Esophagus squamous epithelium (tissue), 5 donors: ENCODE data around the gene GSE1. TPM values are rescaled to one million over a fixed set of nuclear protein-coding genes. Genes with fewer than 3 reads are reported as not detected.
"Not testable (repeated sequence)": the region's sequence is repeated elsewhere in the genome, so short reads cannot be mapped to it uniquely, and the experiment has no call there.

ENCODE experiments used
- DNase-seq: peaks from one replicate; lab custom pipeline; 2025; lab: John Stamatoyannopoulos, UW
- H3K27ac ChIP-seq, 4 donors: fragments of 200-600 bp; sonication (generic); one replicate each; pipeline ENCODE4 v1.5.1; 2016 to 2019; ENCODE audit warnings: mild to moderate bottlenecking in 1 of 4
- H3K27me3 ChIP-seq, 4 donors: fragments of 200-600 bp; sonication (generic); 1 replicate in 3 of 4; 2 replicates in 1 of 4; pipeline versions ENCODE4 v1.5.1 to v1.6.0; 2017 to 2021; ENCODE audit warnings: antibody characterized with exemption in 1 of 4
- H3K36me3 ChIP-seq, 3 donors: fragments of 200-600 bp; sonication (generic); one replicate each; pipeline ENCODE4 v1.5.1; 2016 to 2019
- H3K4me1 ChIP-seq, 3 donors: fragments of 200-600 bp; sonication (generic); one replicate each; pipeline ENCODE4 v1.5.1; 2017 to 2019
- H3K4me3 ChIP-seq, 4 donors: fragments of 200-600 bp; sonication (generic); 1 replicate in 3 of 4; 2 replicates in 1 of 4; pipeline ENCODE4 v1.5.1; 2016 to 2019; ENCODE audit warnings: mild to moderate bottlenecking in 2 of 4, moderate library complexity in 1 of 4
- H3K9me3 ChIP-seq, 3 donors: fragments of 200-600 bp; sonication (generic); one replicate each; pipeline ENCODE4 v1.5.1; 2016 to 2019
- POLR2A ChIP-seq, 4 donors: fragments of 450-650 bp; IDR thresholded peaks; one replicate each; pipeline ENCODE4 v1.6.1; 2017; ENCODE audit warnings: antibody characterized with exemption in 4 of 4, mild to moderate bottlenecking in 4 of 4, moderate library complexity in 3 of 4
- WGBS, 2 donors: methylation state at CpG; one replicate each; pipeline ENCODE4 v1.1.5; 2018; 5-methylcytosine and 5-hydroxymethylcytosine counted together
- intact Hi-C: fragments of 100-400 bp; cut with DNase I; formaldehyde crosslinking; loops from one replicate; pipeline ENCODE4 v1.15.0; 2022
- total RNA-seq, 4 donors: library from RNA; depleted of rRNA; stranded (reverse); fragments of >200 nt; gene quantifications; one replicate each; pipeline ENCODE4 v1.1.0, GENCODE V29; 2016
- TF ChIP-seq, protein P1 (sequence below), 6 experiments: fragments of 450-650 bp in 4 of 6; fragments of 200-600 bp in 2 of 6; sonication (generic) in 2 of 6; IDR thresholded peaks; one replicate each; pipeline ENCODE4 v1.5.1; 2016 to 2019; ENCODE audit warnings: antibody characterized with exemption in 6 of 6, mild to moderate bottlenecking in 4 of 6, moderate library complexity in 4 of 6
- donor health status: DM: yes; HTN: yes; CAD: no.

Gene GSE1
- total RNA-seq, 4 donors from 2014 or later: 24.6 to 33.6 (median 28.9) TPM

DNA sequence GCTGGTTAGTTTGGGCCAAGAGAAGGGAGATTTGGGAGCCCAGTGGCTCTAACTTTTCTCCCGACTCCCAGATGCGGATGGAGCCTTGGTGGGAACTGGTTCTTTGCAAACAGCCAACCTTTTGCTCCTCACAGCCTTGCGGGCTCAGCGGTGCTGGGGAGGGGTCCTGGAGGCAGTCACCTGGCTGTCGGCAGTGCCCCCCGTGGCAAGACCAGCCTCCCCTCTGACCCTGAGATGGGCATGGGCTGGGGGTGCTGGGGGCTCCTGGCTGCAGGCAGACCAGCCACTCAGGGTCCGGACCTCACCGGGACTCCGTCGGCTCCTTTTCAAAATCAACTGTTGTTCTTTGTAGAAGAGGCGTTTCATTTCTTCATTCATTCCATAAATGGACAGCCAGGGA is 21.7 kb upstream of the GSE1 start:
- Histone ChIP-seq H3K27me3 (no peaks in the 10 kb centered on the region), H3K36me3 (no peaks in the 10 kb centered on the region), H3K4me1 (peaks cover 0 to 25% (median 5%) of the 10 kb centered on the region in 3 donors), H3K9me3 (no peaks in the 10 kb centered on the region), H3K4me3 (no peak overlapping the region), H3K27ac (no peak overlapping the region)
- no peak for DNase-seq
- intact Hi-C loops: no loop called here
- 97 to 100% methylated on average over 5 of the region's 11 CpGs for WGBS, 2 donors
- no peak for TF ChIP-seq POLR2A (IDR thresholded peaks at IDR 0.05)
- TF ChIP-seq, protein P1, sequence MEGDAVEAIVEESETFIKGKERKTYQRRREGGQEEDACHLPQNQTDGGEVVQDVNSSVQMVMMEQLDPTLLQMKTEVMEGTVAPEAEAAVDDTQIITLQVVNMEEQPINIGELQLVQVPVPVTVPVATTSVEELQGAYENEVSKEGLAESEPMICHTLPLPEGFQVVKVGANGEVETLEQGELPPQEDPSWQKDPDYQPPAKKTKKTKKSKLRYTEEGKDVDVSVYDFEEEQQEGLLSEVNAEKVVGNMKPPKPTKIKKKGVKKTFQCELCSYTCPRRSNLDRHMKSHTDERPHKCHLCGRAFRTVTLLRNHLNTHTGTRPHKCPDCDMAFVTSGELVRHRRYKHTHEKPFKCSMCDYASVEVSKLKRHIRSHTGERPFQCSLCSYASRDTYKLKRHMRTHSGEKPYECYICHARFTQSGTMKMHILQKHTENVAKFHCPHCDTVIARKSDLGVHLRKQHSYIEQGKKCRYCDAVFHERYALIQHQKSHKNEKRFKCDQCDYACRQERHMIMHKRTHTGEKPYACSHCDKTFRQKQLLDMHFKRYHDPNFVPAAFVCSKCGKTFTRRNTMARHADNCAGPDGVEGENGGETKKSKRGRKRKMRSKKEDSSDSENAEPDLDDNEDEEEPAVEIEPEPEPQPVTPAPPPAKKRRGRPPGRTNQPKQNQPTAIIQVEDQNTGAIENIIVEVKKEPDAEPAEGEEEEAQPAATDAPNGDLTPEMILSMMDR (IDR thresholded peaks at IDR 0.05): no peak

DNA sequence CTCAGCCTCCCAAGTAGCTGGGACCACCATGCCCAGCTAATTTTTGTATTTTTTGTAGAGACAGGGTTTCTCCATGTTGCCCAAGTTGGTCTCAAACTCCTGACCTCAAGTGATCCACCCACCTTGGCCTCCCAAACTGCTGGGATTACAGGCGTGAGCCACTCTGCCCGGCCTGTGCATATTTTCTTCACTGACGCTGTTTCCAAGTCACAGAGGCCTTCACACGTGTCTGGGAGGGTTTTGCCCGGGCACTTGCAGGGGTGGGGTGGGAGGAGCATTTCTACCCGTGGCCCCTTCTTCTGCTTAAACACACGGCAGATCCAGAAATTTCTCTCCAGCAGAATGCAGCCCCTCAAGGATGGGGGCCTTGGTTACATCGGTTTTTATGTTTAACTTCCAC is 20.8 kb upstream of the GSE1 start:
- H3K27ac ChIP-seq, H3K4me3 ChIP-seq, intact Hi-C loops, H3K36me3 ChIP-seq, DNase-seq, H3K27me3 ChIP-seq, H3K9me3 ChIP-seq: not testable (repeated sequence)
- peaks cover 0 to 18% (median 0%) of the 10 kb centered on the region in 3 donors for H3K4me1 ChIP-seq
- 59 to 89% methylated on average over 4 to 7 of the region's 8 CpGs for WGBS, 2 donors

DNA sequence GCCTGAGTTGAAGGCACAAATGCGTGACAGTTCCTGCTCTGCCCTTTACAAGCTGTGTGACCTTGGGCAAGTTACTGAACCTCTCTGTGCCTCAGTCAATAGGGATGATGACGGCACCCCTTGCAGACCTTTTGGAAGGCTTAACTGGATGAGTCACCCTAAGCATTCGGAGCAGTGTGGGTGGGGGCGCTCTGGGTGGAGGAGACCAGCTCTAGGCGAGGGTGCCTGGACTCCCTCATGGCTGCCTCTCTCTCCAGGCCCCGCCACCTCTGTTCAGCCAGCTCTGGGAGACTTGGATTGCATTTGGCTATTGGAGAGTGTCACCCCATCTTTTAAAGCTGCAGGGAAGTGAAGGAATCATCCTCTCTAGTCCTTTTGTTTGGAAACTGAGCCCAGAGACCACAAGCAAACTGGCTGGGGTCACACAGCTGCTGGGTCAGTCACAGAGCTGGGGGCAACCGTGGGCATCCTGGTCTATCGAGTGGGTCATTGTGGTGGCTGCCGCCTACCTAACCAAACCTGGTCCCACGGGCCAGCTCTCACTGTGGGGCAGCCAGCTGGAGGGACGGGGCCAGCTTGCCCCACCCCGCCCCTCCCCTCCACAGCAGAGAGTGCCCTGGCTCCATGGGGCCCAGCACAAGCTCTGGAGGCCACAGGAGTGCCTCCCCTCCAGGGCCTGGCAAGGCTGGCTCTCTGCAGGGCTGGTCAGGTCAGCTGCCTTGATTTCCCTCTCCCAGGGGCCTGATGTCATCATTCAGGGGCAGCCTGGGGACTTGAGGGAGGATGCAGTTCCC is 20.2 kb upstream of the GSE1 start:
- no peaks in the 10 kb centered on the region for H3K36me3 ChIP-seq
- H3K4me3 ChIP-seq: no peak overlapping the region
- no peak overlapping the region for H3K27ac ChIP-seq
- intact Hi-C loops: no loop called here
- 88% methylated on average over 4 of the region's 12 CpGs; no CpG with 5 or more reads in 1 of the 2 donors for WGBS, 2 donors
- TF ChIP-seq, protein P1 (IDR thresholded peaks at IDR 0.05): no peak
- no peak for TF ChIP-seq POLR2A (IDR thresholded peaks at IDR 0.05)
- peaks cover 0 to 18% (median 0%) of the 10 kb centered on the region in 3 donors for H3K4me1 ChIP-seq
- H3K9me3 ChIP-seq: no peaks in the 10 kb centered on the region
- no peaks in the 10 kb centered on the region for H3K27me3 ChIP-seq
- no peak for DNase-seq

DNA sequence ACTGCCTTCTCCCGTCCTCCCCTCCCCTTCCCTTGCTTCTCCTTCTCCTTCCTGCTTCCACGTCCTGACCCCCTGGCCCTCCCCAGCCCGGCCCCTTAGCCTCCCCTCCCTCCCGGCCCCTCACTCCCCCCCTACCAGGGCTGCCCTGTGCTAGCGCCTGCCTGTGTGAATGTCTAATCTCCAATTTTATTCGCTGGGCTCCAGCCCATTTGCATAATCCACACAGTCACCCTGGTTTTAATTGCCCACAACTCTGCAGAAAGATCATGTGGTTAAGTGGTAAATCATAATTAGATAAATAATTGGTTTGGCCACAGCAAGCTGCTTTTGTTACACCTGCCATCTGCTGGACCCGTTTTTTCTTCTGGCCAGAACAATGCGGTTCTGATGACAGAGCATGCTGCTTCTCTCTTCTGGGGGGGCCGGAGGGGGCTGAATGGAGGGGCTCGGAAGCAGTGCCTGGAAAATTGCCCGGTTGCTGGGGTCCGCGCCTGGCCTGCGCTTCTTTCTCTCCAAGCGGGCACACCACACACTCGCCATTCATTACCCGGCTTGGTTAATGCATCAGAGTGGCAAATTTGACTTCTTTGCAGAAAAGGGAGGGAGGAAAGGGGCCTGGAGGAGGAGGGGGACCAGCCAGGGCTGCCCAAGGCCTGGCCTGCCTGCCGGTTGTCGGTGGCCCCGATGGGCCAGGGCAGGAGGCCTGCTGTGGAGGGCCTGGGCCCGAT is 19.5 kb upstream of the GSE1 start:
- WGBS, 2 donors: 55 to 81% methylated on average over 4 to 11 of the region's 21 CpGs
- Histone ChIP-seq H3K4me1 (peaks cover 0 to 18% (median 0%) of the 10 kb centered on the region in 3 donors), H3K27ac (no peak overlapping the region), H3K36me3 (no peaks in the 10 kb centered on the region), H3K9me3 (no peaks in the 10 kb centered on the region), H3K4me3 (no peak overlapping the region), H3K27me3 (no peaks in the 10 kb centered on the region)
- intact Hi-C loops: no loop called here
- DNase-seq: no peak
- no peak for TF ChIP-seq POLR2A (IDR thresholded peaks at IDR 0.05)
- TF ChIP-seq, protein P1 (IDR thresholded peaks at IDR 0.05): no peak

DNA sequence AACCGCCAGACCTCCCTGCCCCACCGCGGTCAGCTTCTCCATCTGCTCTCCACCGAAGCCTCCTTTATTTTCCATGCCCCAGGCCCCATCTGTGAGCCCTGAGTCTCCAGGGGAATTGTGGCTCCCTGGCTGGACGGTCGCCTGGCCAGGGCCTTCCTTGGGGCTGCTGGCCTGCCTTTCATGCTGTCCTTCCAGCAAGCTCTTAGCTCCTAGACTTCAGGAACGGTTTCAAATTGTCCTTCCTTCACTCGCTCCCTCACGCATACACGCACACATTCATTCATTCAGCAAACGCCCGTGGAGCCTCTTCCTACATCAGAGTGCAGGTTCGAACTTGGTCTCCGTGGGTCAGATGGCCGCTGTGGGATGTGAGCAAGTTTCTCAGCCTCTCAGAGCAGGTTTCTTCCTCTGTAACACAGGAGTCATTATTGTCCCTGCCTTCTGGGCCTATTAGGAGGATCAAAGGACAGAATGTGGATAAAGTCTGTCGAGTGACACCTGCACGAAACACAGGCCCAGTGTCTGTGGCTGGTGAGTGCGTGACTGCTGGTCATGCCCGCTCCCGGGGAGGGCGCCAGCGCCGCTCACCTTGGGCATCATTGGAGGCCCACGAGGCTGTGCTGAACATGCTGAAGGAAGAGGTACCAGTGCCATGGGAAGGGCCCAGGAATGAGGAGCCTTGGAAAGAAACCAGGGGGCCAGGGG is 18.7 kb upstream of the GSE1 start:
- WGBS, 2 donors: 87% methylated on average over 7 to 12 of the region's 24 CpGs
- H3K4me1 ChIP-seq: peaks cover 0 to 18% (median 0%) of the 10 kb centered on the region in 3 donors
- no peaks in the 10 kb centered on the region for H3K36me3 ChIP-seq
- no peaks in the 10 kb centered on the region for H3K9me3 ChIP-seq
- DNase-seq: no peak
- no peaks in the 10 kb centered on the region for H3K27me3 ChIP-seq
- H3K4me3 ChIP-seq: no peak overlapping the region
- intact Hi-C loops: no loop called here
- TF ChIP-seq, protein P1 (IDR thresholded peaks at IDR 0.05): no peak
- TF ChIP-seq POLR2A (IDR thresholded peaks at IDR 0.05): no peak
- H3K27ac ChIP-seq: no peak overlapping the region
